Measurements from ENCODE around the gene MDN1. TPM values are rescaled to one million over a fixed set of nuclear protein-coding genes. Genes with fewer than 3 reads are reported as not detected.
"Not testable (repeated sequence)": the region's sequence is repeated elsewhere in the genome, so short reads cannot be mapped to it uniquely, and the experiment has no call there.

The MDN1 gene
- total RNA-seq, 1 donor from 2014 or later: 22.6 TPM

- ATAC-seq (ENCODE audit: poor library complexity); intact Hi-C loops (cut with DNase I); DNase-seq: not testable (repeated sequence)
Measured at GRCh38 chr6:89783293-89783692, 36.3 kb downstream of the MDN1 start.

DNA sequence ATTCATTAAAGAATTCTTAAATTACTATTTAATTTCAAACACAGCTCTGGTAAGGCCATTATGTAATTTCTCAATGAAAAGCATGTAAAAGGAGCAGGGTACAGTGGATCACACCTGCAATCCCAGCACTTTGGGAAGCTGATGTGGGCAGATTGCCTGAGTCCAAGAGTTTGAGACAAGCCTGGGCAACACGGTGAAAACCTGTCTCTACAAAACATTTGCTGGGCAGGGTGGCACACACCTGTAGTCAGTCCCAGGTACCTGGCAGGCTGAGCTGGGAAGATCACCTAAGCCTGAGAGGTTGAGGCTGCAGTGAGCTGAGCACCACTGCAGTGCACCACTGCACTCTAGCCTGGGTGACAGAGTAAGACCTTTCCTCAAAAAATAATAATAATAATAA lies 37.4 kb downstream of the MDN1 start:
- intact Hi-C loops (cut with DNase I): no loop called here
- ATAC-seq (ENCODE audit: poor library complexity) (no peak), DNase-seq (no peak)

- intact Hi-C loops (cut with DNase I): no loop called here
- no peak for DNase-seq
- ATAC-seq (ENCODE audit: poor library complexity): no peak
Measured at GRCh38 chr6:89781070-89782034, 38.2 kb downstream of the MDN1 start.

DNA sequence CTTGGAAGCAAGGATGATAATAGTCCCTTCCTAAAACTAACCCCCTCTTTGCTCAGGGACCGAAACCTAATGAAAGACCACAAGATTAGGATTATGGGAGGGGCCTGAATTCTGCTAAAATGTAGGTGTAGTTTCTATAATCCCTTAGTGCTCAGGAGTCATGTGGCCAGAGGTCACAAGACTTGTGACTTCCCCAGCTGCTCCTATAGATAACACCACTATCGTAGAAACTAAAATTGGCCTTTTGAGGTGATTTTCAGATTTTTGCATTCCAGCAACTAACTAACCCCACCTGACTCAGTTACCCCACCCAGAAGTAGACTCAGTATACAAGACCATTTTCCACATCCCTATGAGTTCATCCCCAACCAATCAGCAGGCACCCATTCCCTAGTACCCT lies 42.1 kb downstream of the MDN1 start:
- DNase-seq (no peak), ATAC-seq (ENCODE audit: poor library complexity) (no peak)
- intact Hi-C loops (cut with DNase I): no loop called here

DNA sequence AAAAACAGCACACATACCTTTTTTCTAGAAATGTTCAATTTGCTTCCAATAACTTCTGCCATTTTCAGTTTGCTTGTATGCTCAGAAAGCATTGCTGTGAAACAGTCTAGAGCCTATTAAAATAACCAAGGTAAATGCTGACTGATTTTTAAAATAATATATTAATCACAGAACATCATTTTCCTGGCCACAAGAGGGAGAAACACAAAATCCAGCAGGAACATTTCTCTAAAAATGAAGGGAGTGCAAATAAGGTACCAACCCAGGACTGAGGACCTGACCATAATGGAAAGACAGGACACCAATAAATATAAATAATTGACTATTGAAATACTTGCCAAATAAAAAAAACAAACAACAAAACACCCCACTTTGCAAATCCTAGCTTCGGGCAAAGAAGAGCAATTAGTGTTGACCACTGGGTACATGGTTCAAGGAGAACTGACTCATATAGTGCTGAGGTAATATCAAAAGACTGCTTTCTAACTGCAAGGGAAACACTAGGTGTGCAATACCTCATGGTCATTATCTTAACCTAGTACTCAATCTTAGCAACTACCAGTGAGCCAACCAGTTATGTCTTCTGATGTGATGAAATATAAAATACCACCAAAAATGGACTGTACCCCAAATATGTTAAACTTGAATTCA lies 42.9 kb downstream of the MDN1 start:
- ATAC-seq (ENCODE audit: poor library complexity): no peak
- DNase-seq: no peak
- intact Hi-C loops (cut with DNase I): no loop called here

DNA sequence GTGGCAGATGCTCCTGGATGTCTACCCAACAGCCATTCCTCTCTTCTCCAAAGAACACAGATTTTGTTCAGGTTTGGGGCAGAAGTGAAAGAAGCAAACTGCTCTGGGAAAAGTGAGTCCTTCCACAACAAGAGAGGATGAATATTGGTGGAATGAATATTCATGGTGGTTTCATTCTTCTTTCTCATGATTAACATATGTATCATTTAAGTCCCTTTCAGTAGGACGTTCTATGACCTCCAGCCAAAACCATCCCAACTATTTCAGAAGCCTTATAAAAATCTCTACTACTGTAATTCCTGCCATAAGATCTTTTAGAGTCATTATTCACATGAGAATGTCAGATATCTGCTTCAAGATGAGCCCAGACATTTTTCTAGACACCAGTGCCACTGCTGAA lies 44.4 kb downstream of the MDN1 start:
- intact Hi-C loops (cut with DNase I): no loop called here
- ATAC-seq (ENCODE audit: poor library complexity): no peak
- no peak for DNase-seq

DNA sequence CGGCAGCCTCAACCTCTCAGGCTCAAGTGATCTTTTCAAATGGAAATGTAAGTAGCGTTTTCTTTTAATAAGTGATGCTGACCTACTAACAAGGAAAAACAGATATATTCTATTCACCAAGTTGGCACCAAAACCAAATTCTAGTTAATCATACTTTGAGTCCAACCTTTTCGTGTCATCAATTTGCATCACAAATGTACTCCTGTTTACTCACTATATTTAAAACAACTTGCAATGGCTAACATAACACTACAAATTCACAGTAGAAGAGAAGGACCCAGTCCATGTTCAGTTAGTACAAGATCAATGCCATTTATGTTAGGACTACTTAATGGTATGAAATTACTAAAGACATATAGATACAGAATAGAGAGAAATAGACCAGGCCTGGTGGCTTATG lies 50.0 kb downstream of the MDN1 start:
- no peak for DNase-seq
- no peak for ATAC-seq (ENCODE audit: poor library complexity)
- intact Hi-C loops (cut with DNase I): no loop called here

DNA sequence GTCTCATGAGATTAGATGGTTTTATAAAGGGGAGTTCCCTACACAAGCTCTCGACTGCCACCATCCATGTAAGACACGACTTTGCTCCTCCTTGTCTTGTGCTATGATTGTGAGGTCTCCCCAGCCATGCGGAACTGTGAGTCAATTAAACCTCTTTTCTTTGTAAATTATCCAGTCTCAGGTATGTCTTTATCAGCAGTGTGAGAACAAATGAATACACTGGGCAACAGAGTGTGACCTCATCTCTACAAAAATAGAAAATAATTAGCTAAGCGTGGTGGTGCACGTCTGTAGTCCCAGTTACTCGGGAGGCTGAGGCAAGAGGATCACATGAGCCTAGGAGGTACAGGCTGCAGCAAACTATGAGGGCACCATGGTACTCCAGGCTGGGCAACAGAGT lies 51.3 kb downstream of the MDN1 start:
- ATAC-seq (ENCODE audit: poor library complexity): no peak
- DNase-seq: no peak
- intact Hi-C loops (cut with DNase I): no loop called here

GRCh38 chr6:89763550-89763949 lies 56.0 kb downstream of the MDN1 start:
- no peak for DNase-seq
- ATAC-seq (ENCODE audit: poor library complexity): no peak
- intact Hi-C loops (cut with DNase I): no loop called here

DNA sequence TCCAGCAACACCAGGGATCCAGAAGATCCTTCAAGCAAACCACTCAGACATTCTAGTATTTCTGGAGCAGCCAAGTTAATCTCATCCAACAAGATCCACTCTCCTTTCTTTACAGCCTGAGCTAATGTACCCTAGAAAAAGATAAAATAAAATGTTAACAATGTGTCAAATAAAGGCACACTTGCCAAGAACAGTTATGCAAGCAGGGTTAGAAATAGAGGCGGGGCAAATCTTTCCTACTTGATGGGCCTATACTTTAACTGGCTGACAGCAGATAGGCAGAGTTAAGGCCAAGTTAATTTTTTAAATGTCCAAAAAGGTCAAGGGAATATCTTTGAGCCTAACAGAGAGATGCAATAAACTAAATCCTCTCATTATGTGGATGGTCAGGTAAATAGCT lies 60.8 kb downstream of the MDN1 start:
- intact Hi-C loops (cut with DNase I): no loop called here
- ATAC-seq (ENCODE audit: poor library complexity) (peak; percentile 84), DNase-seq (no peak)

DNA sequence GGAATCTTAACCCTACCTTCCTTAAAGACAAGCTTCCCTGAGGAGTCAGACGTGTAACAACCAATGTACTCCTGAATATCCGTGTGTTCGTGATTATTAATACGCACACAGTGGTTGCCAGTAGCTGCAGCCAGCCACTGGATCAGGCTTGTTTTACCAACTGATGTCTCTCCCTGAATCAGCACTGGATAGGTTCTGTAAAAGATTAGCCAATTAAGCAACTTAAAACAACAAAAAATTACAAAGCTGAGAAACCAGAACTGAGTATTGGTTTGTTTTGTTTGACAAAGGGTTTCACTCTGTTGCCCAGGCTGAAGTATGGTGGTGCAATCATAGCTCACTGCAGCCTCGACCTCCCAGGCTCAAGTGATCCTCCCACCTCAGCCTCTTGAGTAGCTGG lies 69.3 kb downstream of the MDN1 start:
- intact Hi-C loops (cut with DNase I): no loop called here
- no peak for DNase-seq
- no peak for ATAC-seq (ENCODE audit: poor library complexity)

DNA sequence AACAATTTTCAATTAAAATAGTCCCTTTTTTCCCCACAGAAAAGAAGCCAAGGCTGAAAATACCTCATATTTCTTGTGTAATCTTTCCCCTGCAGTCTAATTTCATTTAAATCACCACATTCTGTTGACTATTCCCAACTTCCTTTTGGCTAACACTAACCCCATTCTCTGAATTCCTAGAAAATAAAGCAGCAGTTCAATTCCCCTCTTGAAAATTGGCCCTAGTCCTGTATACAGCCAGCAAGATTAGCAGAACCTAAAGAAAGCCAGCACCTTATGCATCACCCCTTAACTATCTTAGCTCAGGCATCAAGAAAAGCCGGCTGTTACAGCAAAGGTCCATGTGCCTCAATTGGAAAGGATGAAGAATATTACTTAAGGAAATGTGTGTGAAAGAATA lies 69.7 kb downstream of the MDN1 start:
- DNase-seq: no peak
- no peak for ATAC-seq (ENCODE audit: poor library complexity)
- intact Hi-C loops (cut with DNase I): no loop called here

DNA sequence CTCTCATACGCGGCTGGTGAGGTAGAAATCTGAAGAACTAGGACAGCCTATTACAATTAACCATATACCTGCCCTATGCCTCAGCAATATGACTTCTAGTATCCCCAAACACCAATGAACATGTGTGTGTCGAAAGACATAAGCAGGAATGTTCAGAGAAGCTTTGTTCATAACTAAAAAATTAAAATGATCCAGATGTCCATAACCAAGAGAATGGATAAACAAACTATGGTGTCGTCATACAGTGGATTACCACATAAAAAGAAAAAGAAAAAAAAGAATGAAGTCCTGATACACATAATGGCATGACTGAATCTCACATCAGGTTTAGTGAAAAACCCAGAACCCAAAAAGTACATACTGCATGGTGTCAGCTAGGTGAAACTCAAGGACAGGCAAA lies 73.9 kb downstream of the MDN1 start:
- DNase-seq (no peak), ATAC-seq (ENCODE audit: poor library complexity) (no peak)
- intact Hi-C loops (cut with DNase I): no loop called here

DNA sequence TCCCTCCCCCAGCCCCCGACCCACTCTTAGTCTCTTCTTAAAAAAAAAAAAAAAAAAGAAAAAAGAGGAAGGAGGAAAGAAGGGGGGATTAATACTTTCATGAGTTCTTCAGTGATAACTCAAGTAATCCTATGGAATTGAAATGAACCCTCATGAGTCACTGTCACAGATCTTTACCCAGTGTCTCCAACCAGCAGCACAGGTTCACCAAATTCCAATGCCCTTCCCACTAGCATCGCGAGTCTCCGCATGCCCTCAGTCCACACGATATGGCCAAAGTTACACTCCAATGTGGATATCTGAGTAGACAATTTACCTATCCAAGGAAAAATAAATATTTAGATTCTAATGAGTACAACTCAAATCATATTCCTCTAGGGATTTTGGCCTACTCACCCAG lies 74.5 kb downstream of the MDN1 start:
- ATAC-seq (ENCODE audit: poor library complexity) (no peak), DNase-seq (no peak)
- intact Hi-C loops (cut with DNase I): no loop called here

DNA sequence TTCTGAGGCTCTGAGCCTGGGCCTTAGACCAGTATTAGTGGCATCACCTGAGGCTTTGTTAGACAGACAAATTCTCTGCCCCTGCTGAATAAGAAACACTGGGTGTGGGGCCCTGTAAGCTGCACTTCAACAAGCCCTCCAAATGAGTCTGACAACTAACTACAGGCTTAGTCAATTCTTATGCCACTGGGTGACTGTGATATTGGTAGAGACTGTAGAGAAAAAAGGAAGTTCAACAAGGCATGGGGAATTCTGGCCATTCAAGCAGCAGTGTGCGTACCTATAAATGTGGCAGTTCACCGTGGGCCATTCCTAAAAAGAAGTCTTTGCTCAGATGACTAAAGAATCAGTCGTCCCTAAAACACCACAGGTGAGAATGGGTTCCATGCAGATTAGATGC lies 82.7 kb downstream of the MDN1 start:
- DNase-seq: no peak
- ATAC-seq (ENCODE audit: poor library complexity): no peak
- intact Hi-C loops (cut with DNase I): no loop called here

GRCh38 chr6:89734526-89734925 lies 85.1 kb downstream of the MDN1 start:
- ATAC-seq (ENCODE audit: poor library complexity): no peak
- intact Hi-C loops (cut with DNase I): no loop called here

GRCh38 chr6:89731924-89732567 lies 87.5 kb downstream of the MDN1 start:
- intact Hi-C loops (cut with DNase I): no loop called here
- ATAC-seq (ENCODE audit: poor library complexity) (no peak), DNase-seq (no peak)

More at GRCh38 chr6:89734526-89734925, 85.1 kb downstream of the MDN1 start:
- DNase-seq: no peak

DNA sequence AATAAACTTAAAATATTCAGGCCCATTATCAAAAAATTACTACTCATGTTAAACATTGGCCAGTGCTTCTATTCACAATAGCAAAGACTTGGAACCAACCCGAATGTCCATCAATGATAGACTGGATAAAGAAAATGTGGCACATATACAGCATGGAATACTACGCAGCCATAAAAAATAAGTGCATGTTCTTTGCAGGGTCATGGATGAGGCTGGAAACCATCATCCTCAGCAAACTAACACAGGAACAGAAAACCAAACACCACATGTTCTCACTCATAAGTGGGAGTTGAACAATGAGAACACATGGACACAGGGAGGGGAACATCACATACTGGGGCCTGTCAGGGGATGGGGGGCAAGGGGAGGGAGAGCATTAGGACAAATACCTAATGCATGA lies 88.3 kb downstream of the MDN1 start:
- intact Hi-C loops (cut with DNase I); ATAC-seq (ENCODE audit: poor library complexity); DNase-seq: not testable (repeated sequence)

DNA sequence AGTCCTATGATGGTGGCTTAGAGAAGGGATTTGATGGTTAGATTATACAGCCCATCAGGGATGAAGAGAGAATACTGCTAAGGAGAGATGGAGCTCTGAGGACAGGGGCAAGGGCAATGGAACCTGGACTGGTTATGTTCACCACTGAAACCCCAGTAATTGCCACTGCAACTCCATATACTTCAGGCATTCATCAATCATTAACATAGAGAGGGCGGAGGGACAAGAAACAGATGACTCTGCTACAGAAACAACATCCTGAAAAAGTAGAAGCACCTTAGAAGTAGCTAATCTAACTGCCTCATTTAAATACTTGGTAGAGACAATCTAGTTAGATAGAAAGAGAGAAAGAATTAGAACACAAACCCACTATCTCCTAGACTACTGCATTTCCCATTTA lies 89.8 kb downstream of the MDN1 start:
- intact Hi-C loops (cut with DNase I): no loop called here
- ATAC-seq (ENCODE audit: poor library complexity) (no peak), DNase-seq (no peak)

DNA sequence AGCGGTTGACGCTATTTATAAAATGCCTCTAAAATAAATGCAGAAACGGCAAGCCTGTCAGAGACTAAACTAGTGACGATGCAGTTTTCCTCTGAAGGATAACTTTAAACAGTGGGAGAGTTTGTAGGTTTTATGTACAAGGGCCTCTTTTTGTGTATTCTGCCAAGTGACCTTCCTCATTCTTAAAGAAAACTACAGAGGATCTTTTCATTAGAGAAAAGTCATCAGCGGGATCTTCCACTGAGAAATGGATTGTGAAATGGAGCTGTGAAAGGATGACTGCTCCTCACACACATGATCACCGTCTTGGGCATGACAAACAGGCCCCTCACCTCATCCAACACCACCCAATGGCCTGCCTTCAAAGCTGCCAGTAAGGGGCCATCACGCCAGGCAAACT lies 92.1 kb downstream of the MDN1 start:
- DNase-seq (no peak), ATAC-seq (ENCODE audit: poor library complexity) (no peak)
- intact Hi-C loops (cut with DNase I): no loop called here

Data from Right ventricle myocardium superior (tissue), 1 donor.